Cardiac fibroblast (primary cell): ENCODE data around the gene CLPX.
A peak's percentile ranks its signal among the peaks of the same experiment; 100 is the strongest.
"Not testable (repeated sequence)": the region's sequence is repeated elsewhere in the genome, so short reads cannot be mapped to it uniquely, and the experiment has no call there.

ENCODE experiments used
- DNase-seq, 2 donors: peaks; one replicate each; pipeline versions ENCODE4 v3.0.0 to v3.0.0-alpha.2; 2010; ENCODE audit warnings: low read depth in 2 of 2
- H3K4me3 ChIP-seq, 2 donors: replicated peaks in 1 of 2; 1 replicate in 1 of 2; 2 replicates in 1 of 2; pipeline ENCODE4 v1.5.1; 2011; ENCODE audit warnings: low read depth in 2 of 2, low read length in 2 of 2, mild to moderate bottlenecking in 2 of 2, moderate library complexity in 1 of 2
- TF ChIP-seq, protein P1 (sequence below): IDR thresholded peaks from one replicate; pipeline ENCODE4 v1.5.1; 2011; ENCODE audit warnings: low read depth, mild to moderate bottlenecking, low read length, inconsistent platforms

The CLPX gene

DNA sequence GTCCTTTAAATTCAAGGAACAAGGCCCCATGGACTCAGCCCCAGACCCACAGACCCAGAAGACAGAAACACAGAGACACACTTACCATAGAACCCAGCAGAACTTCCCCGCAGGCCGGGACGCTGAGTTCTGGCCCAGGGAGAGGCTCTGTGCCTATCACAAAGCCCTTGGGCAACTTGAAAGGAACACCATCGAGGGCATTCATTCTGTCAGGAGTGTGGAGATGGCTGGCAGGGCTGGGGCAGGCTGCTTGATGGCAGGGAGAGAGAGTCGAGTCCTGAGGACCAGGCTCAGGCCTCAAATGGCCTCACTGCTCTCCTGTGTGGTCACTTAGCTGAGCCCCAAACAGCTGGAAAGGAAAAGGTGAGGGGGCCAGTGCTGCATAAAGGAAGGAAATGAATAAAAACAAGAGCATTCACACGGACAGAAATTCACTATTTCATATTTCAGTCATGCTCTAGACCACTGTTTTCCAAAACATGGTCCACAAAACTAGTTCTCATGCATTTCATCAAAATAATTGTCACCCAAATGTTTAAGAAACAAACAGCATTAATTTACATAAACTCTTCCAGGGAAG is 79.0 kb downstream of the CLPX start:
- no peak for DNase-seq
- TF ChIP-seq, protein P1, sequence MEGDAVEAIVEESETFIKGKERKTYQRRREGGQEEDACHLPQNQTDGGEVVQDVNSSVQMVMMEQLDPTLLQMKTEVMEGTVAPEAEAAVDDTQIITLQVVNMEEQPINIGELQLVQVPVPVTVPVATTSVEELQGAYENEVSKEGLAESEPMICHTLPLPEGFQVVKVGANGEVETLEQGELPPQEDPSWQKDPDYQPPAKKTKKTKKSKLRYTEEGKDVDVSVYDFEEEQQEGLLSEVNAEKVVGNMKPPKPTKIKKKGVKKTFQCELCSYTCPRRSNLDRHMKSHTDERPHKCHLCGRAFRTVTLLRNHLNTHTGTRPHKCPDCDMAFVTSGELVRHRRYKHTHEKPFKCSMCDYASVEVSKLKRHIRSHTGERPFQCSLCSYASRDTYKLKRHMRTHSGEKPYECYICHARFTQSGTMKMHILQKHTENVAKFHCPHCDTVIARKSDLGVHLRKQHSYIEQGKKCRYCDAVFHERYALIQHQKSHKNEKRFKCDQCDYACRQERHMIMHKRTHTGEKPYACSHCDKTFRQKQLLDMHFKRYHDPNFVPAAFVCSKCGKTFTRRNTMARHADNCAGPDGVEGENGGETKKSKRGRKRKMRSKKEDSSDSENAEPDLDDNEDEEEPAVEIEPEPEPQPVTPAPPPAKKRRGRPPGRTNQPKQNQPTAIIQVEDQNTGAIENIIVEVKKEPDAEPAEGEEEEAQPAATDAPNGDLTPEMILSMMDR, result no peak

DNA sequence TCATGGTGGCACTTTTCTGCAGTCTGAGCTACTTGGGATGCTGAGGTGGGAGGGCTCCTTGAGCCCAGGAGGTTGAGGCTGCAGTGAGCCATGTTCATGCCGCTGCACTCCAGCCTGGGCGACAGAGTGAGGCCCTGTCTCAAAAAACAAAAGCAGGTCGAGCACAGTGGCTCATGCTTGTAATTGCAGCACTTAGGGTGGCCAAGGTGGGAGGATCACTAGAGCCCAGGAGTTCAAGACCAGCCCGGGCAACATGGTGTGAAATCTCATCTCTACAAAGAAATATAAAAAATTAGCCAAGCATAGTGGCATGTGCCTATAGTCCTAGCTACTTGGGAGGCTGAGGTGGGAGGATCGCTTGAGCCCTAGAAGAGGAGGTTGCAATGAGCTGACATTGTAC is 80.1 kb downstream of the CLPX start:
- TF ChIP-seq, protein P1, result no peak
- no peak overlapping the region for H3K4me3 ChIP-seq
- no peak for DNase-seq

More for the DNA sequence above, 79.0 kb downstream of the CLPX start:
- H3K4me3 ChIP-seq, result no peak overlapping the region

DNA sequence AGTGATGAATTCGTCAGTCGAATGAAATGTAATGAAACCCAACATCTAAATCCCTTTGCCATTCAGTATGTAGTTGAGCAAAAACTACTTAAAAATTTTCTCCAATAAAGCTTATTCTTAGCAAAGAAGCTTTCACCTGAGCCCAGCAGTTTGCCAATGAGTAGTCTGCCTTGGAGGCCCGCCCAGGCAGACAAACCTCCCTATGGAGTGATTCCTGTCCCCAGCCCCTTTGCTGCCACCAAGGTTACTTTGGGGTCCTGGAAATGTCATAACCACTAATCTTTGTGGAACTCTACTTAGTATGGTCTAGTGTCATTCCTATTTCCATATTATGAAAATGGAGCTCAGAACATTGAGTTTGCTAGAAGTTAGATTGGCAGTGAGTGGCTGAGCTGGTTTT is 82.2 kb downstream of the CLPX start:
- TF ChIP-seq, protein P1, result no peak
- no peak for DNase-seq
- no peak overlapping the region for H3K4me3 ChIP-seq

DNA sequence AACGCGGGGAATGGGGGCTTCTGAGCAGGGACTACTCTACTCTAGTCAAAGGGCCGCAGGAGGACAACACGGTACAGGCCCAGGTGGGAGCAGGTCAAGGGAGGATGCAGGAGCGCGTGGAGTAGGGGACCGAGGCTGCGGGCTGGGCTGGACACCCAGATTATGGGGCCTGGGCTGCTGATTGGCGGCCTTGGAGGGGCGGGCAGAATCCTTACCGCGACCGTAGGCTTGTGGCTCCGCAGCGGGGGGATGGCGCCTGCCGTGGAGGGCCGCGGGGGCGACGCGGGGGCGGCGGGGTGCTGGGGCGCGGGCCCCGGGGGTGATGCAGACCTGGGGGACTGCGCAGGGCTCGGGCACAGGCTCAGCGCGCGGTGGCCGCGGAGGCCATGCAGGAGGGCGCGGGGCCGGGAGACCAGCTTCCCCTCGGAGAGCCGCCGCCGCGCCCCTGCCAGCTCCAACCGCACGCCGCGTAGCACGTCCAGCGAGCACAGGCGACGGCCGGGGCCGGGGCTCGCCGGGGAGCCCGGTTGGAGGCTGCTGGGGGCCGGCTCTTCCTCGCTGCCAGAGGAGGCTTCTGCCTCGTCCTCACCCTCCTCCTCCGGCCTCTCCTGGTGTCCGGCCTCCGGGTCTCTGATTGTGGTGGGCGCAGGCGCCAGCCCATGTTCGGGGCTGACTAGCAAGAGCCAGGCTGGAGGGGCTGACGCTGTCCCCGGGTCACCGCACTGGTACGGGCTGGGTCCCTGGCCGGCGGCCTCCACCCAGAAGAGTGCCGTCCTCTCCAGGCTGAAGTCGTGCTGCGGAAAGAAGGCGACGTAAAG is 83.0 kb downstream of the CLPX start:
- no peak overlapping the region for H3K4me3 ChIP-seq
- TF ChIP-seq, protein P1, result no peak
- DNase-seq, result no peak

DNA sequence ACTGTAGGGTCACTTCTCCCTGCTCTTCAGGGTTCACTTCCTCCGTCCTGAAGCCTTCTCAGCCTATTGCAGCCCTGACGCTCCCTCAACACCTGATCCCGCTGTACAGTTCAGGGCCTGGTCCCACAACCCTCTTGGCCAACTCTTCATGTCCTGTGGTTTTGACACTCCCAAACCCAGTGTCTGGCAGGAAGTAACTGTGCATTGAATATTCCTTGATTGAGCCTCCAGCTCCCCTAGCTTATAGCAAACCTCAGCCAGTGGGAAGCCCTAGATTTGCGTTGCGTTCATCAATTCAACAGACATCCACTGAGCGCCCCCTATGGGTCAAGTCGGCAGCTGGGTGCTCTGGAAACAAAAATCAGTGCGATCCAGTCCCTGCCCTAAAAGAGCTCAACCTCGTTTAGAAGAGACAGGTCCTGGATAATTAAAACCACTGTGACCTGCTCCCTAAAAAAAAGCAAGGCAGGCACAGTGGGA is 83.7 kb downstream of the CLPX start:
- DNase-seq, result peak; percentile 72 to 81
- TF ChIP-seq, protein P1, result peak; percentile 81

DNA sequence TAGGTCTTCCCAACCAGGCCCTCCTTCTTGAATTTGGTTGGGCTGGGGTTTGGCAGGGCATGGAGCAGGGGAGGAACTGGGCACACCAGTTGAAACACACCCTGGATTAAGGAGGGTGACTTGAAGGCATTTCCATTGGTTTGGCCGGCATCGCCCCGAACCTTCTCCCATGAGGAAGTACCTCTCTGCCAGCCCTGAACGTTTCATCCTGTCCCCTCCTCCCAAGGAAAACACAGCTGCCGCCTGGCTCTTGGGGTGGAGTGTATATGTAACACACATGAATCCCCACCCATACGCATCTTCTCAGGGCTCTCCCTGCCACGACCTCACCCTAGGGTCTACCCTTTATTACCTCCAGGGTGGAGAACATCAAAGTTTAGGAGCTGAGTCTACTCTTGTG is 84.7 kb downstream of the CLPX start:
- TF ChIP-seq, protein P1, result no peak
- no peak overlapping the region for H3K4me3 ChIP-seq
- no peak for DNase-seq

More for the DNA sequence above, 83.7 kb downstream of the CLPX start:
- no peak overlapping the region for H3K4me3 ChIP-seq

- not testable (repeated sequence) for H3K4me3 ChIP-seq, DNase-seq
Observed at GRCh38 chr15:65099801-65100200, 85.3 kb downstream of the CLPX start.
